GM21381 (cell line): Measurements from ENCODE around the gene ANP32D.
"Not testable (repeated sequence)": the region's sequence is repeated elsewhere in the genome, so short reads cannot be mapped to it uniquely, and the experiment has no call there.

Experiments
- ATAC-seq: cut with Tn5 transposase; IDR thresholded peaks from one replicate; pipeline ENCODE4 v1.9.1; 2021; ENCODE audit warnings: mild to moderate bottlenecking, moderate library complexity; ENCODE audit not compliant: unreplicated experiment

Gene ANP32D

DNA sequence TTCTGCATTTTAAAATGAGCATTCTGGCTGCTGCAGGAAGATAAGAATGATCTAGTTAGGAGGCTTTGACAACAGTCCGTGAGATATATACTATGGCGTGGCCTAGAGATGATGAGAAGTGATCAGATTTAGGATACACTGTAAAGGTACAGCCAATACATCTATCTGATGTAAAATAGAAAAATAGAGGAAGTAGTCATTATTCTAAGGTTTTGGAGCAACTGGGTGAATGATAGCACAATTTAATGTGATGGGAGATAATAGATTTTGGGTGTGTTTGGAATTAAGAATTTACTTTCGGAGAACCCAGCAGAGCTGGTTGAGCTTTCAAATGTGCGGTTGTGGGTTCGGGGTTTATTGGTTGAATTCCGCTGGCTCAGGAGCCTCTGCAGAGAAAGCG is at the start of gene ANP32D:
Gene ANP32D, plus strand, starts transcription at position 301 of the 400 bp plus-strand sequence. CDS start 106 bp downstream, outside the sequence.
- no peak for ATAC-seq

GRCh38 chr12:48423171-48423570 is 49.2 kb upstream of the ANP32D start:
- ATAC-seq: no peak

DNA sequence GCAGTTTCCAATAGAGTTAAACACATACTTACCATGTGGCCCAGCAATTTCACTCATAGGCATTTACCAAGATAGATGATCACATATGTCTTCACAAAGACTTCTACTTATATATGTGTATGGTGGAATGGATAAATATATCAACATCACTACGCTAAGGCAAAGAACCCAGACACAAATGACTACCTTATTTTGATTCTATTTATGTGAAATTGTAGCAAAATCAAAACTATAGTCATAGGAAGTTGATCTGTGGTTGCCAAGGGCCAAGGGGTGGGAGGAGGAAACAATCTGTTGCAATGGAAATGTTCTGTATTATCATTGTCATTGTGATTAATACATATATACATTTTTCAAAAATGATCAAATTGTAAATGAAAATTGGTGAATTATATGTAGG is 47.7 kb upstream of the ANP32D start:
- ATAC-seq: no peak

DNA sequence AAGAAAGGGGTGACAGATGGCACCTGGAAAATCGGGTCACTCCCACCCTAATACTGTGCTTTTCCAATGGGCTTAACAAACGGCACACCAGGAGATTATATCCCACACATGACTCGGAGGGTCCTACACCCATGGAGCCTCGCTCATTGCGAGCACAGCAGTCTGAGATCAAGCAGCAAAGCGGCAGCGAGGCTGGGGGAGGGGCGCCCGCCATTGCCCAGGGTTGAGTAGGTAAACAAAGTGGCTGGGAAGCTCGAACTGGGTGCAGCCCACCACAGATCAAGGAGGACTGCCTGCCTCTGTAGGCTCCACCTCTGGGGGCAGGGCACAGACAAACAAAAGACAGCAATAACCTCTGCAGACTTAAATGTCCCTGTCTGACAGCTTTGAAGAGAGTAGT is 38.3 kb upstream of the ANP32D start:
- ATAC-seq: not testable (repeated sequence)

GRCh38 chr12:48441069-48441468 is 31.3 kb upstream of the ANP32D start:
- no peak for ATAC-seq

DNA sequence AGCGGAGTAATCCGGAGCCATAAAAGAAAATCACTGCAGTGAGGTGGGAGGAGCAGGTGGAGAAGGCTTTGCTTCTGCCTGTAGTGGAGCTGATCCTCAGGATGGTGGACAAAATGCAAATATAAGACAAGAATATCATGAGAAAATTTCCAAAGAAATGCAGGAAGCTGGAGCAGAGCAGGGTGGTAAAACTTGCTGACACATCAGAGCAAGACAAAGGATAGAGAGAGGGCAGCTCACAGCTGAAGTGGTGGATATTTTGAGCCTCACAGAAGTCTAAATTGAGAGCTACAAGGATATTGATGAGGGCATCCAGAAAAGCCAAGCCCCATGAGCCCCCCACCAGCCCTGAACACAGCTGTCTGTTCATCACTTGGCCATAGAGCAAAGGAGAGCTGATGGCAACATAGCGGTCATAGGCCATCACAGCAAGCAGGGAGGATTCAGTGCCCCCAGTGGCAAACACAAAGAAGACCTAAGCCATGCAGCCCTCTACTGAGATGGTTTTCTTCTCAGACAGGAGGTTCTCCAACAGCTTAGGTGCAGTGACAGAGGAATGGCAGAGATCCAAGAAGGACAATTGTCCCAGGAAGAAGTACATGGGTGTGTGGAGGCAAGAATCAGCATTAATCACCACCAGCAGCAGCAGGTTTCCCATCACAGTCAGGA is 30.0 kb upstream of the ANP32D start:
- ATAC-seq: no peak

GRCh38 chr12:48445538-48445937 is 26.8 kb upstream of the ANP32D start:
- no peak for ATAC-seq

DNA sequence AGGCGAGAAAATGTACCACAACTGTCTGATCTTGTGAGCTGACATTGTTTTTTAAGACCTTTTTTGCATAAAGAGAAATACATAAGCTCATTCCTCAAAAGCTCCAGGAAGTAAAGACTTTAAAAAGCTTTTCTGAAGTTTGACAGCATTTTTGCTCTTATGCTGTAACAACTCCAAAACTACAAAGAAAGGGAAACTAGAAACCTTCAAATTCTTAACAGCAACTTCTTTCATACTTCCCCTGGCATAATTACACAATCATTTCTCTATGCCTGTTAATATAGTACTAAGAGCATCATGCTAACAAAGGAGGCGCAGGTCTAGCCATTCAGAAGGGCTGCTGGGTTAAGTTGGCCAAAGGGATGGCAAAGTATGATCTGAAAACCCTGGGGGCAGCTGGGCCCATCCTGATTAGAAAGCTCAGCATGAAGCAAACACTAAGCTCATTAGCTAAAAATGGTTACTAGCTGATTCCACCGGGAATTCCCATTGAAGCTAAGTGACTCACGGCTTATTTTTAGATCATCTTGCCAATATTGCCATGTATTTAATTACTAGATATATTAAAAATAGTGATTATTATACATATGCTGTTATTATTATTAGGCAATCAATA is 26.1 kb upstream of the ANP32D start:
- ATAC-seq: no peak

DNA sequence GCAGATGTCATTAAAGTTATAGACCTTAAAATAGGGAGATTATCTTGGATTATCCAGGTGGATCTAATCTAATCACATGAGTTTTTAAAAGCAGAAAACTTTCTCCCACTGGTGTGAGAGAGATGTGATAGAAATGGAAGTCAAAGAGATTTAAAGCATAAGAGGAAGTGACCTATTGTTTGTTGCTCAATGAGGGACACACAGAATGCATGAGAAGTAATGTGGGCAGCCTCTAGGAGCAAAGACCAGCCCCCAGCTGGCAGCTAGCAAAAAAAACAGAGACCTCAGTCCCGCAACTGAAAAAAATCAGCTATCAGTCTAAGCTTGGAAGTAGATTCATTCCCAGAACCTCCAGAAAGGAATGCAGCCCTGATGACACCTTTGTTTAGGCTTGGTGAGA is 24.6 kb upstream of the ANP32D start:
- ATAC-seq: no peak

DNA sequence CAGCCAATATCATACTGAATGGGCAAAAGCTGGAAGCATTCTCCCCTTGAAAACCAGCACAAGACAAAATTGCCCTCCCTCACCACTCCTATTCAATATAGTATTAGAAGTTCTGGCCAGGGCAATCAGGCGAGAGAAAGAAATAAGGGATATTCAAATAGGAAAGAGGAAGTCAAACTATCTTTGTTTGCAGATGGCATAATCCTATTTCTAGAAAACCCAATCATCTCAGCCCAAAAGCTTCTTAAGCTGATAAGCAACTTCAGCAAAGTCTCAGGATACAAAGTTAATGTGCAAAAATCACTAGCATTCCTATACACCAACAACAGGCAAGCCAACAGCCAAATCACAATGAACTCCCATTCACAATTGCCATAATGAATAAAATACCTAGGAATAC is 21.0 kb upstream of the ANP32D start:
- ATAC-seq: no peak

DNA sequence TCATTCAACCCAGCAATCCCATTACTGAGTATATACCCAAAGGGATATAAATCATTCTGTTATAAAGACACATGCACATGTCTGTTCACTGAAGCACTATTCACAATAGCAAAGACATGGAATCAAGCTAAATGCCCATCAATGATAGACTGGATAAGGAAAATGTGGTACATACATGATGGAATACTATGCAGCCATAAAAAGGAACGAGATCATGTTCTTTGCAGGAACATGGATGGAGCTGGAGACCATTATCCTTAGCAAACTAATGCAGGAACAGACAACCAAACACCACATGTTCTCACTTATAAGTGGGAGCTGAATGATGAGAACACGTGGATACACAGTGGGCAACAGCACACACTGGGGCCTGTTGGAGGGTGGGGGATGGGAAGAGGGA is 19.4 kb upstream of the ANP32D start:
- ATAC-seq: not testable (repeated sequence)

GRCh38 chr12:48454667-48455066 is 17.7 kb upstream of the ANP32D start:
- ATAC-seq: no peak

- no peak for ATAC-seq
These were observed 17.2 kb upstream of the ANP32D start for GRCh38 chr12:48455116-48455515.

GRCh38 chr12:48459259-48459658 is 13.1 kb upstream of the ANP32D start:
- ATAC-seq: no peak

- not testable (repeated sequence) for ATAC-seq
These were observed 3.3 kb upstream of the ANP32D start for GRCh38 chr12:48469027-48469426.

GRCh38 chr12:48473061-48473460 is 702 bp downstream of the ANP32D start:
- no peak for ATAC-seq

GRCh38 chr12:48474497-48474896 is 2.1 kb downstream of the ANP32D start:
- ATAC-seq: not testable (repeated sequence)

DNA sequence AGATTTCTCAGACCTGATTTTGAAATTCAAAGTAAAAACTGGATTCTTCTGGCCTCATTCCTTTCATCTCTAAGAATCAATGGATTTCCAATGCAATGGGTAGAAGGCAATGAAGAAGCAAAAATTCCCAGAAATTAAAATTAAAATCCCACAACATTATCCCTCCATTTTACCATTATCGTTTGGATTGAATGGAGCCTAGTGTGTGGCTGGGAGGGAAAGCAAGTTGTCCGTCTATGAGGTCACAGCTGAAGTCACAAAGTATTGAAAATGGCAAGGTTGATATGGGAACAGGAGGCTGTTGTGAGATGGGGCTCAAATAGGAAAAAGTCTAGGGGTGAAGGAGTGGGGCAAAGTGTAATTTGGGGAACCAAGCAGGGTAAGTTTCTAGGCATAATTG is 9.8 kb downstream of the ANP32D start, which contains the start of gene C12orf54:
Gene C12orf54, plus strand, starts transcription at position 301 of the 400 bp plus-strand sequence. CDS start 799 bp downstream, outside the sequence.
- ATAC-seq: no peak

GRCh38 chr12:48482930-48483329 is 10.6 kb downstream of the ANP32D start:
- no peak for ATAC-seq

GRCh38 chr12:48486261-48486660 is 13.9 kb downstream of the ANP32D start:
- ATAC-seq: no peak

- ATAC-seq: no peak
These were observed 14.3 kb downstream of the ANP32D start for GRCh38 chr12:48486679-48487078.

DNA sequence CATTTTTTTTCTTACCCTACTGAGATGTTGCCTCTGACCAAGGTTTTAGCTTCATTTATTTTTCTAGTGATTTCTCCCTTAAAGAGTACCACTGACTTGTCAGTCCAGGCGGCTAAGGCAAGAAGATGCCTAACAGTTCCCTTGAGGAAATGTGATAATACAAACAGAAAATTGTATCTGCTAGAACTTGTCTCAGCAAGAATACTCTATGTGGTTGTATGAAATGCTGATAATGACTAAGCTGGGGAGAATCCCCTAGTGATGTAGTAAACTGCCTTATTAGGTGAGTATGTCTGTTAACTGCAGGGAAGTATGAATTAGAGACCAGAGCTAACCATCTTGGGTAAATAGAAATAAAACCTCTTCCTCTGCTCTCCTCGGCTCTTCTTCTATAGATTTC is 16.7 kb downstream of the ANP32D start:
- peak; percentile 90 for ATAC-seq

- ATAC-seq: not testable (repeated sequence)
These were observed 17.1 kb downstream of the ANP32D start for GRCh38 chr12:48489456-48489855.
